HG03103 (cell line): ENCODE data around the gene LGALS9C.
"Not testable (repeated sequence)": the region's sequence is repeated elsewhere in the genome, so short reads cannot be mapped to it uniquely, and the experiment has no call there.

Experiments used
- ATAC-seq: cut with Tn5 transposase; IDR thresholded peaks from one replicate; pipeline ENCODE4 v1.9.1; 2021; ENCODE audit warnings: low read depth; ENCODE audit not compliant: unreplicated experiment

LGALS9C gene

DNA sequence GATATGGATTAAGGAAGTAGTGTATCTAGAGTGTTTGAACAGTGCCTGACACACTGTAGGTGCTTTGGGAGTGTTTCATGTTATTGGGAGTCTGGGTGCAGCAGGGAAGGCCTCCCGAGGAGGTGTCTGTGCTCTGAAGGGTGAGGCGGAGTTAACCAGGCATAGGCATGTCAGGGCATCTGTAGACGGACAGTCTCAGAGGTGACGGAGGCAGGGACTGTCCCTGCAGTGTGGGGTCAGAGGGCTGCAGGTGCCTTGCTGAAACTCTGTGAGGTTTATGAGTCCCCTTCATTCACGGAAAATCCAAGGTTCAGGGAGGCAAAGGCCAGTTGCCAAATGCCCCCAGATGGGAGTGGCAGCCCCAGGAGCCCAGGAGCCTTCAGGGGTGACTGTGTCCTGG lies 778 bp downstream of the LGALS9C start:
- ATAC-seq: not testable (repeated sequence)

DNA sequence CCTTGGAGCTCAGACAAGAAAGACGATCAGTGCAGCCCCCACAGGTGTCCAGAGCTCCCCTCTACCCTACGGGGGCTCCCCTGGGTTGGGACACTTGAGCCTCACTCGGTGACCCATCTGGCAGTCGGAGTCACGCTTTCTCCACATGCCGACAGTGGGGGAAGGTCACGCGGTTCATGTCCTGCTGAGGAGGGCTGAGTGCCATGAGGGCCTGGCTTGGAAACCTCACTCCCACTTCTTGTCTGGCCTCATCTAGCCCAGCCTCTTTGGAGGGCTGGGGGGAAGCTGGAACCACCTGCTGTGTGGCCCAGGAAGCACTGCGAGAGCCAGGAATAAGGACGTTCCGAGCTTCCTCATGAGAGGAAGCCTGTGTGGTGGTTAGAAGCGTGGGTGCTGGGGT lies 1.8 kb downstream of the LGALS9C start:
- not testable (repeated sequence) for ATAC-seq

DNA sequence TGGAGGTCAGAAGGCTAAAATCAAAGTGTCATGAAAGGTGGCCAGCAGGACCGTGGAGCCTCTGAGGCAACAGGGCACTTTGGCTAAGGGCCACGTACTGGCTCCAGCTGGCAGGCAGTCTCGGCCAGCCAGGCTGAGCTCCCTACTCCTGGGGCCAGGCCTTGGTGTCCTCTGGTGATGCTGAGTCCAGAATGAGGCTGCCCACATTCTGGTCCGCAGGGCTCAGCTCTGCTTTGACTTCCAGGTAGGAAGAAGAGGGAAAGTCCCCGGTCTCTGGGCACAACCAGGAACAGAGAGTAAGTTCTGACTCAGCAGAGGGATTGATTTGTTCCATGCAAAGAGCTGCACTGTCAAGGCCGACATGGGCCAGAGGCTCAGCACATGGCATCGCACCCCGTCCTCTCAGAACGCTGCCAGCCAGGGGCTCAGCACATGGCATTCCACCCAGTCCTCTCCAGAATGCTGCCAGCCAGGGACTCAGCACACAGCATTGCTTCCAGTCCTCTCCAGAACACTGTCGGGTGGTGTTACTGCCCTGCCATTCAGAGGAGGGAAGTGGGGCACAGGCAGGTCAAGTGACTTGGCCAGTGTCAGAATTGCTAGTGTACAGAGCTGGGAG lies 2.5 kb downstream of the LGALS9C start:
- not testable (repeated sequence) for ATAC-seq

DNA sequence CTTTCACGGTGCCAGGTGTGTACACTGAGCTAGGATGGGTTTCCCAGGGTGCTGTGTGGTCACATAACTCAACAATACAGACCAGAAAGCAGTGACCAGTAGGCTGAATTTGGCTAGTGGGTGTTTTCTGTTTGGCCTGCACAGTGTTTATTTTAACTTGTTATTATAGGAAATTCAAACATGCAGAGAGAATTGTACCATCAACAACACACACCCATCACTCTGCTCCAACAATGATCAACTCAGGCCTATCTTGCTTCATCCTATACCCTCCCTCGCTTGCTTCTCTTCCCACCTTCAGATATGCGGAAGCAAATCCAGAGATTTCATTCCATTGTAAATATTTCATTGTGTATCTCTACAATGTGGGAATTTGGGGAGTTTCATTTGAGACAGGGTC lies 5.2 kb downstream of the LGALS9C start:
- ATAC-seq: not testable (repeated sequence)

DNA sequence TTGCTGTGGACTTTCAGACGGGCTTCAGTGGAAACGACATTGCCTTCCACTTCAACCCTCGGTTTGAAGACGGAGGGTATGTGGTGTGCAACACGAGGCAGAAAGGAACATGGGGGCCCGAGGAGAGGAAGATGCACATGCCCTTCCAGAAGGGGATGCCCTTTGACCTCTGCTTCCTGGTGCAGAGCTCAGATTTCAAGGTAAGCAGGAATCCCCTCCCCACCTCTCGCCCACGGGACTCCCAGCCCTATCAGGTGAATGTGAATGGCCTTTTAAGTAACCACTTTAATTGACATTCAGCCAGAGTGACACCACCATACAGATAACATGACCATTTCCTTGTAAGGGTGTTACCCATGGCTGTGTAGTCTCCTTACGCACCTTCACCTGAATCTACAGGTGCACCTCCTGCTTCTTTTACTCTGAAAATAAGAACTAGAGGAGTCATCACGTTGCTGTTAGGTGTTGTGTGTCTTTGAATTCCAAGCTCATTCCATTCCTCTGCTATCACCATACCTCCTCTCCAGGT lies 9.4 kb downstream of the LGALS9C start:
- ATAC-seq: not testable (repeated sequence)

DNA sequence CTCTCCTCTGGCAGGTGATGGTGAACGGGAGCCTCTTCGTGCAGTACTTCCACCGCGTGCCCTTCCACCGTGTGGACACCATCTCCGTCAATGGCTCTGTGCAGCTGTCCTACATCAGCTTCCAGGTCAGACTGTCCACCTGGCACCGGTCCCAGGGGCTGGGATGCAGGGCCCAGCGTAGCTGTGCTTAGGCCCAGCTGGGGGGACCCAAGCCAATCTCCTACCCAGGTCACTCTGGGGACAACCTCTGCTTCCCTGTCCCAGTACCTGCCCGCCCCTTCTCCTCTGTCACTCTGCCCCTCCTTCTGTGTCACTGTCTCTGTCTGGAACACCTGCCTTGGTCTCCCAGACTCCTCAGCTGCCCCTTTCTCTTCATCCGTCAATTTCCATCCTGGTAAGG lies 11.0 kb downstream of the LGALS9C start:
- ATAC-seq: not testable (repeated sequence)

DNA sequence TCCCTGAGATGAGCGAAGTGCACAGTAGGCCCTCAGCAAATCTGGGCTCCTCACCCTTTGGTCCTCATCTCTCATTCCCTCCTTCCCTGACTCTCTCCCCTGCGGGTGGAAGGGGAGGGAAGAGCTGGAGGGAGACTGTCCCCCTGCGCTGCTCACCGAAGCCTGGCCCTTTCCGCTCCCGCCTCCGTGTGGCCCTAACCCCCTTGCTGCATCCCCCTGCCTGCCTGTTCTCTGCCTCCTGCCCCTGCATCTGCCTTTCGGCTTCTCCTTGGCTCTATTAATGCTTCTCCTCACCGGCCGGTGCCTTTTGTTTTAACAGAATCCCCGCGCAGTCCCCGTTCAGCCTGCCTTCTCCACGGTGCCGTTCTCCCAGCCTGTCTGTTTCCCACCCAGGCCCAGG lies 12.0 kb downstream of the LGALS9C start:
- ATAC-seq: not testable (repeated sequence)

DNA sequence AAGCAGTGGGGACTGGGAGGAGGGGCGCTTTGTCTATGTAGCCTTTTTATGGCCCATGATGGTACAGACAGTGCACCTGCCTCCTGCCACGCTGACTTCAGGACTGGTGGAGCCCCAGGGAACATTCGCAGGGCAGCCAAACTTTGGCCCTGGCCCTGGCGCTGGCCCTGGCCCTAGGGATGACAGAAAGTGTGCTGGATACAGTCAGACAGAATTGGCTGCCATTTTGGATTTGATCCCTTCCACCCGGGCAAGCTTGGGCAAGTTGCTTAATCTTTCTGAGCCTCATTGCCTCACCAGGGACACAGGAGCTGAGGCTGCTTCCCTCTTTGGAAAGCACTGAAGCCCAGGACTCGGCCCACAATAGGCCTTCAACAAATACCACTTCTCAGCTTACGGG lies 13.4 kb downstream of the LGALS9C start:
- not testable (repeated sequence) for ATAC-seq

DNA sequence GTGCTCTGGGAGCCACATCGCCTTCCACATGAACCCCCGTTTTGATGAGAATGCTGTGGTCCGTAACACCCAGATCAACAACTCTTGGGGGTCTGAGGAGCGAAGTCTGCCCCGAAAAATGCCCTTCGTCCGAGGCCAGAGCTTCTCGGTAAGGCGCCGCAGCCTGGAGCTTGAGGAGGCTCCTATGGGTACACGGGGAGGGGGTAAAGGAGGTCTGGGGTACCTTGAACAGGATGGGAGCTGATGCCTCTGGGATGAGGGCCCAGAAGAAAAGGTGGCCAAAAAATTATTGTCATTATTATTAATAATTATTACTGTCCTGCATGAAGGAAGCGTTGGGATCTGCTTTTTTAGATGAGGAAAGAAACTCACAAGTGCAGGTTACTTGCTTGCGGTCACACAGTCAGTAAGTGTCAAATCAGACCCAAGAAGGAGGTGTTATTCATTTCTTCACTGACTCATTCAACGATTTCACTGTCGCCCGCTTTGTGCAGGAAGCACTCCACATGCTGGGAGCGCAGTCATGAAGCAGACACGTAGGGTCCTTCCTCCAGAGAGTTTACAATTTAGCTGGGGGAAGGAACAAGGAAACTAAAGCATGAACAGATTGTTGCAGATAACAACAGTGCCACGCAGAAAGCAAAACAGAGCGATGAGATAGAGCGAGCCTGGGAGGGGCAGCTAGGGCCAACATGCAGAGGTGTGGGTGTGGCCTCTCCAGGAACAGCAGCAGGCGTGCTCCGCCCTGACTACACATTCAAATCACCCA lies 16.3 kb downstream of the LGALS9C start:
- ATAC-seq: not testable (repeated sequence)

DNA sequence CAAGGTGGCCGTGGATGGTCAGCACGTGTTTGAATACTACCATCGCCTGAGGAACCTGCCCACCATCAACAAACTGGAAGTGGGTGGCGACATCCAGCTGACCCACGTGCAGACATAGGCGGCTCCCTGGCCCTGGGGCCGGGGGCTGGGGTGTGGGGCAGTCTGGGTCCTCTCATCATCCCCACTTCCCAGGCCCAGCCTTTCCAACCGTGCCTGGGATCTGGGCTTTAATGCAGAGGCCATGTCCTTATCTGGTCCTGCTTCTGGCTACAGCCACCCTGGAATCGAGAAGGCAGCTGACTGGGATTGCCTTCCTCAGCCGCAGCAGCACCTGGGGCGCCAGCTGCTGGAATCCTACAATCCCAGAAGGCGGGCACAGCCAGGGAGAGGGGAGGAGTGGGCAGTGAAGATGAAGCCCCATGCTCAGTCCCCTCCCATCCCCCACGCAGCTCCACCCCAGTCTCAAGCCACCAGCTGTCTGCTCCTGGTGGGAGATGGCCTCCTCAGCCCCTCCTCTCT lies 17.7 kb downstream of the LGALS9C start:
- ATAC-seq: not testable (repeated sequence)

DNA sequence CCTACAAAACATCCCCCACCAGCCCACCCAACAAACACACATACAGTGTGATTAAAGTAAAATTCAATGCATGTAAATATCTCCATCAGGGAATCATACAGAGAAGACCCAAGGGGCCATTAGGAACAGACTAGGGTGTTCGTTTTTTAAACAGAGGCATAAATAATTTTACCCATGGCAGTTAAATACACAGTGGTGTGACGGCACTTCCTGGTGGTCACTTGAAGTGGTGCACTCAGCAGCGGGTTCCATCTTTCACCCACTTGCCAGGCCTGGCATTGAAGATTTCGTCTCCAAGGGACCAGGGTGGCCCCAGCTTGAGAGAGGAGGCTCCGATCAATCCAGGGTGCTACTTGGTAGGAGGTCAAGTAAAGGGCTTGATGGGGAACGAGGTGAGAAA lies 20.5 kb downstream of the LGALS9C start:
- not testable (repeated sequence) for ATAC-seq

DNA sequence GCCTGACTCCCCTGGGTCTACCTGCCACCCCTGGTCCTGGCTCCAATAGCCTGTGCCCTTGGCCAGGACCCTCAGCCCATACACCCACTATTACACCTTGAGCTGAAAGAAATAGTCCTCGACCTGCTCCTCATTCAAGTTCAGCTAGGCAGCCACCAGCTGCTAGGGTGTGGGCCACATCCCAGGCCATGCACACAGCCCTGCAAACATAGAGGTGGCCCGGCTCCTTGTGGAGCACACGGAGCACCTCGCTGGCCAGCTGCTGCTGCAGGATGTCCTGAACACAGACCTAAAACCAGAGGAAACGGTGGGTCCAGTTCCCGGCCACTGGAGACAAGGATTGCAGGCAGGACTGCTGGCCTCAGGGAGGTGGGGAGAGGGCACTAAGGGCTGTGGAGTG lies 22.5 kb downstream of the LGALS9C start:
- not testable (repeated sequence) for ATAC-seq

DNA sequence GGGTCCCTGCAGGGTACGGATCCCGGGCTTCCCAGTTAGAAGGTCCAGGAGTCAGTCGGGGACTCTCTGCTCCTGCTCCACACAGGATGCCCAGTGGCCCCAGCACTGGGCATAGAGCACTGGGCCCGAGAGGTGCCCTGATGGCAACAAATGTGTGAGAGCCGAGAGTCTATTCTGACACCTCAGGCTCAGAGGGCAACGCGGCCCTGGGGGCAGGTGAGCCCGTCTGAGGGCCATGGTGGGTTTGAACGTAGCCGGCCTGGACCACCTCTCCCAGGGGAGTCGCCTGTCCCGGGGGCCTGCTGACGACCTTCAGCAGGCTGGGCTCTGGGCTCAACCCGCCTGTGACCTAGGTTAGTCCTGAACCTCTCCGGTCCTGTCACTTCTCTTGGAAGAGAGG lies 23.2 kb downstream of the LGALS9C start:
- not testable (repeated sequence) for ATAC-seq

DNA sequence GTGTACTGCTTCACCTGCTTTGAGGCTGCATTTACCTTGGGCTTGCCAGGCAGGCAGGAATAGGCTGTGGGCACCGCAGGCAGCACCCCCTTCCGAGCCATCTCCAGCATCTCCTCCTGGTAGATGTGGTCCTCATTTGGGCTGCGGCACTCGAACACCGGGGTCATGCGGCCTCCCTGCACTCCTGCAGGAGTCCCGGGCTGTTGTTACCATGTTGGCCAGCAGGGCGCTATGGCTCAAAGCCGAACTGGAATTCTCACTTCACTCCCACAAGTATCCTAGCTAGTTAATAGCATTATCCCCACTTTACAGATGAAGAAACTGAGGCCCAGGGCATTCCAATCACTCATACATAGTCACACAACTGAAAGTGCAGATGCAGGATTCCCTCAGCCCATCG lies 23.7 kb downstream of the LGALS9C start:
- not testable (repeated sequence) for ATAC-seq

DNA sequence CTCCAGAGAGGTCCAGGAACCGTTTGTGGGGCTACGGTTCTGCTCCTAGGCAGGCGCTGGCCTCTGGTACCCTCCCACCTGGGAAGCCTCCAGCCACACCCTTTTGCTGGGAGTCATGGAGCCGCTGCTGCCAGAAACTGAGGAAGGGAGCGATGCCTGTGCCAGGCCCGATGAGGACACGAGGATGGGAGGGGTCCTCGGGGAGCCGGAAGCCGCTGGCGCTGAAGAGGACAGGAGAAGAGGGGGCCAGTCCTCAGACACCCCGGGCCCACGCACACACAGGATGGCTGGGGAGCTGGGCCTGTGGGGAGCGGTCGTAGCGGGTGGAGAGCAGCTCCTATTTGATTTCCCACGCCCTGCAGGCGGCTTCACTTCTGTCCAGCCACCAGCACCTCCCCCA lies 24.2 kb downstream of the LGALS9C start:
- not testable (repeated sequence) for ATAC-seq

DNA sequence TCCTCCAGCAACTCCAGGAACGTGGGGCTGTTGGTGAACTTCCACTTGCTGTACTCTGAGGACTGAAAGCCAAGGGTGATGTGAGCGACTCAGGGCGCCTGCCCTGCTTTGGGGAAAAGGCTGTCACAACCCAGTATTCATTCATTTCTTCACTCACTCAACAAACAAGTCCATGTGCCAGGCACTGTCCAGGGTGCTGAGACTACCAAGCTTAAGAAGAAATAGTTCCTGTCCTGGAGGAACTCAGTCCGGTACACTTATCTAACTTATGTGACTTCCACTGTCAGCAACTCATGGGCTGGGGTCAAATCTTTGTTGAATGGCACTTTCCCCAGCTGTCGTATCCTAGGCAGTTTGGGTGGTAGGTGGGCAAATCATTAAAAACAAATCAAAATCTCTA lies 26.6 kb downstream of the LGALS9C start:
- ATAC-seq: not testable (repeated sequence)

DNA sequence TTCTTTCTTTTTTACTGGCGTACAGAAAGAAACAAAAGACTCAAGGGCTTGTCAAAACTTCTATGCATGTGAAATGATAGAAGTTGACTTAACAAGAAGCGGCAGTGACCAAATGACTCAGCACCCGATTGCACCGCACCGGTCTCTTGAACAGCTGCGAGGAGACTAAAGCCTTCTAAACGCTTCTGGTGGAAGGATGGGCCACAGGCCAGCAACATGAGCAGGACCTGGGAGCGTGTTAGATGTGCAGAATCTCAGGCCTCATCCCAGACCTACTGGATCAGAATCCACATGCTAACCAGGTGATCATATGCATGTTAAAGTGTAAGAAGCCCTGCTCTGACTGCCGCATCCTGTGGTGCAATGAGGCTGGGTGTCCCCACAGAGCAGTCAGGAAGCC lies 31.1 kb downstream of the LGALS9C start:
- ATAC-seq: not testable (repeated sequence)

DNA sequence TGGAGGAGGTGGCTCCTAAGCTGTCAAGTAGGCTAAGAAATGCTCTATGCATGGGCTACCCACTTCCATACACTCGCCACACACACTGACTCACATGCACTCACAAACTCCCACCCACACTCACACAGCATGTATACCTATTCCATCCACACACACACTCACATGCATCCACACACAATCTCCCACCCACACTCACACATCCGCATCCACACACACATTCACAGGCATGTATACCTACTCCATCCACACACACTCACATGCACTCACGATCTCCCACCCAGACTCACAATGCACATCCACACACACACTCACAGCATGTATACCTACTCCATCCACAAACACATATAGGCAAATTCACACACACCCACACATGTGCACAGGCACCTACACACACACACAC lies 32.1 kb downstream of the LGALS9C start:
- not testable (repeated sequence) for ATAC-seq

DNA sequence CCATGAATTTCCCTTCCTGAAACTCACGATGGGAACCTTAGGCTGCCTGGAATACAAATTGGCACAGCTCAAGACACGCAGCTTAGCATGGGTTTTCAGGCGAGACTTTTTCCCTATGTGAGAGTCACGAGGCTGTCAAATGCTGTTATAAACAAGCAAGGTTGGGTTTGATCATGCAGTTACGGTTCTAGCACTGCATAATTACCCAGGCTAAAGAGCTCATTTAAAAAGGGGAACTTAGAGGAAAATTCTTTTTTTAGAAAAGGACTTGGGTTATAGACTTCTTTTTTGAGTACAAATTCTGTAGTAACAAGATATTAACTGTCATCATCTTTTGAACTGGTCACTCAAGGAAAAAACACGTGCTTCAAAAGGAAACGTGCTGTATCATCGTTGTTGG lies 44.5 kb downstream of the LGALS9C start:
- ATAC-seq: not testable (repeated sequence)

DNA sequence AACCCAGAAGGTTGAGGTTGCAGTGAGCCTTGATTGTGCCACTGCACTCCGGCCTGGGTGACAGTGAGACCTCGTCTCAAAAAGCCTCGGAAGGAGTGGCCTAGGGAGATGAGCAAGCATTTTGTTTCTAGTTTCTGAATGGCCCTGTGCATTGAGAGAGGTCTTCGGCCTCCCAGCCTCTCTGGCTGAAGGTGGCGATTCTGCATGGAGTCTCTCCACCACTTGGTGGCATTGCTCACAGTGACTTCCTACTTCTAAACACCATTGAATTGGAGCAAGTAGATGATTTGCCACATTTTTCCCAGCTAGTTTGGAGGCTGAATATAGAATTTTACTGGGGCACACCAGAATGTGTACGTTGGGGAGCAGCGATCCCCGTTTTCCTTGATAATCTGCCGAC lies 48.4 kb downstream of the LGALS9C start:
- not testable (repeated sequence) for ATAC-seq

DNA sequence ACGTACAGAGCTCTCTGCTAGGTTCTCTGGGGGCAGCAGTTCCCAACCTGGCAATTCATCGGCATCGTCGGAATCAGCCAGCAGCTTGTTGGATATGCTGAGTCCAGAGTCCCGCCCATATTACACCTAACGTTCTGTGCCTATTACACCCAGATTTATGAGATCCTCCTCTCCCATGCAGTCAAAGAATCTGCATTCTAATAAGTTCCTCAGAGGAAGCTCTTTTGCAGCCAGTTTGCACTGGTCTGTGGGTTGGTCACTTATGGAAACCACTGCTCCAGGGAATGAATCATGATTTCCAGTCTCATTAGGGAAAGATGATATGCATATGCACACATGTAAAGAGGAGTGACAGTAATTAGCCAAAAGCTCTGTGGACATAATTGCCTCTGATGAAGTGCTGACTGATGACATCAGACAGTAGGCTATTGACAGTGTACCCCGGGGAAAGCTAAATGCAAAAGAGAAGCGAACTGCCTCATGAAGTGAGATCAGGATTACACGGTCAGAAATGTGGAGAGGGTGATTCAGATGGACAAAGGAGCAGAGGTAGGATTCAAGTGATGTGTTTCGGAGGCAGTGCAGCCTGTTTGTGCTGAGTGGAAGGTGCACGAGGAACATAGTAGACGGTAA lies 49.7 kb downstream of the LGALS9C start:
- ATAC-seq: not testable (repeated sequence)
